ENCODE data around the gene AKNA.
A peak's percentile ranks its signal among the peaks of the same experiment; 100 is the strongest.

DNA sequence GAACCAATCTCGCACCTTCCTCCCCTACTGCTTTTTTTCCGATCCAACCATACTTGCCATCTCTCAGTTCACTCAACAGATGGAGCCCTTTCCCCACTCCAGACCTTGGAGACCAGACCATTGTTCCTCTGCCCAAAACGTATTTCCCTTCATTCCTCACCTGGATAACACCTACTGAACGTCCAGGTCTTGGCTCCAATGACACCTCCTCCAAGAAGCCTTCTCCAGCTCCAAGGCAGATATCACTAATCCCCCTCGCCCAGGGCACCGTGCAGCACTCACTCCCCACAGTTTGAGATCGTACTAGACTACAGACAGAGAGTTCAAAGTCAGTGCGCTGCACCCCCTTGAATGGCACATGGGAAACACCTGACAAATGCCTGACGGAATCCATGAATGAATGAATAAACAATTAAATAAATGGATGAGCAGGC, 47.1 kb upstream of the AKNA start:
- no peak for TF ChIP-seq FOSL1 (IDR thresholded peaks at IDR 0.05; ENCODE audit: low read depth)
- no peak for TF ChIP-seq CEBPB (IDR thresholded peaks at IDR 0.05; ENCODE audit: low read depth)
- no peak for TF ChIP-seq TCF7L2 (IDR thresholded peaks at IDR 0.05; ENCODE audit: borderline replicate concordance, extremely low read depth, insufficient read depth, insufficient read length)
- TF ChIP-seq, protein P1, sequence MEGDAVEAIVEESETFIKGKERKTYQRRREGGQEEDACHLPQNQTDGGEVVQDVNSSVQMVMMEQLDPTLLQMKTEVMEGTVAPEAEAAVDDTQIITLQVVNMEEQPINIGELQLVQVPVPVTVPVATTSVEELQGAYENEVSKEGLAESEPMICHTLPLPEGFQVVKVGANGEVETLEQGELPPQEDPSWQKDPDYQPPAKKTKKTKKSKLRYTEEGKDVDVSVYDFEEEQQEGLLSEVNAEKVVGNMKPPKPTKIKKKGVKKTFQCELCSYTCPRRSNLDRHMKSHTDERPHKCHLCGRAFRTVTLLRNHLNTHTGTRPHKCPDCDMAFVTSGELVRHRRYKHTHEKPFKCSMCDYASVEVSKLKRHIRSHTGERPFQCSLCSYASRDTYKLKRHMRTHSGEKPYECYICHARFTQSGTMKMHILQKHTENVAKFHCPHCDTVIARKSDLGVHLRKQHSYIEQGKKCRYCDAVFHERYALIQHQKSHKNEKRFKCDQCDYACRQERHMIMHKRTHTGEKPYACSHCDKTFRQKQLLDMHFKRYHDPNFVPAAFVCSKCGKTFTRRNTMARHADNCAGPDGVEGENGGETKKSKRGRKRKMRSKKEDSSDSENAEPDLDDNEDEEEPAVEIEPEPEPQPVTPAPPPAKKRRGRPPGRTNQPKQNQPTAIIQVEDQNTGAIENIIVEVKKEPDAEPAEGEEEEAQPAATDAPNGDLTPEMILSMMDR (IDR thresholded peaks at IDR 0.05 in 2 of 3, conservative IDR thresholded peaks at IDR 0.05 in 1 of 3; ENCODE audit: borderline replicate concordance in 1 of 3, insufficient read depth in 1 of 3, low read depth in 2 of 3, low read length in 2 of 3): peak; percentile 62 to 79 (median 70)
- no peak for TF ChIP-seq SRF (IDR thresholded peaks at IDR 0.05; ENCODE audit: low read depth)
- TF ChIP-seq POLR2AphosphoS5 (IDR thresholded peaks at IDR 0.05; ENCODE audit: low read depth, low read length): no peak
- no peak for TF ChIP-seq JUND (IDR thresholded peaks at IDR 0.05)
